NCI-H2081 treated with DMSO at 0.1 percent for 48 hours (cell line): ENCODE results near the gene CD40.

Experiments
- DNase-seq: peaks from one replicate; lab custom pipeline; 2025; lab: John Stamatoyannopoulos, UW

The CD40 gene

GRCh38 chr20:46173652-46174468 is 55.7 kb downstream of the CD40 start:
- DNase-seq, result no peak

DNA sequence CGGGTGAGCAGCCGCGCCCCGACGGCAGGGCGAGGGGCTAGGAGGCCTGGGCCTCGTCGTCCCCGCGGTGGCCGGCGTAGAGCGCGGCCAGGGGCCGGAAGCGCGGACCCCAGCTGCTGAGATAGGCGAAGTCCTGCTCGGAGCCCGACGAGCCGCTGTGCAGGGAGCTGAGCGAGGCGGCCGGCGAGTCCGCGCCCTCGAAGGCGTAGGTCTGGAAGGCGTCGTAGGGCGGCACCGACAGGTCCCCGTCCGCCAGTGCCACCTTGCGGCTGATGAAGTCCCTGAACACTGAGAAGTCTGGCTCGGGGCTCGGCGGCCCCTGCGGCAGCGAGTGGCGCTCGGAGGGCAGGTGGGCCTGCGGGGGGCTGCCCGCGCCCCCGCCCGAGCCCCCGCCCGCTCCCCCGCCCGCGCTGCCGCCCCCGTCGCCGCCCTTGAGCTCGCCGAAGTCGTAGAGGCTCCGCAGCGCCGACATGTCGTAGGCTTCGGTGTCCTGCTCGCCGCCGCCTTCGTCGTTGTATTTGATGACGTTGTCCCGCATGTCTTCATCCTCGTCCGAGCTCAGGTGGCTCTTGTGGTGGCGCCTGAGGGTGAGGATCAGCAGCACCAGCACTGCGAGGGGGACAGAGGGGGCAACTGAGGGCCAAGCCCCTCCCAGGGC is 56.5 kb downstream of the CD40 start:
- no peak for DNase-seq

DNA sequence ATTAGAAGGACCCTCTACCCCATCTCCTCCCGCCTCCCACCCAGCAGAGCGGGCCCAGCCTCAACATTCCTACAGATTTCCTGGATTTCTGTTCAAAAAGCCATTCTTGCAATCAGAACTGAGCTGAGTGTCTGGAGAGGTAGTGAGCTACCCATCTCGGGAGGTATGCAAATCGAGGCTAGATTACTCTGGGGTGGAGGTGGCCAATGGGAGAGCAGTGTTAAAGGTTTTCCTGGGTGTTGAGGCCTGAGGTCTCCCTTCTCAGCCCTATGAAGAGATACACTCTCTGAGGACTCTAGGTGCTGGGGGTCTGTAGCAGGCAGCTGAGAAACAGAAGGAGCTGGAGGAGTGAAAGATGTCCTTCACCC is 57.0 kb downstream of the CD40 start:
- DNase-seq, result no peak

DNA sequence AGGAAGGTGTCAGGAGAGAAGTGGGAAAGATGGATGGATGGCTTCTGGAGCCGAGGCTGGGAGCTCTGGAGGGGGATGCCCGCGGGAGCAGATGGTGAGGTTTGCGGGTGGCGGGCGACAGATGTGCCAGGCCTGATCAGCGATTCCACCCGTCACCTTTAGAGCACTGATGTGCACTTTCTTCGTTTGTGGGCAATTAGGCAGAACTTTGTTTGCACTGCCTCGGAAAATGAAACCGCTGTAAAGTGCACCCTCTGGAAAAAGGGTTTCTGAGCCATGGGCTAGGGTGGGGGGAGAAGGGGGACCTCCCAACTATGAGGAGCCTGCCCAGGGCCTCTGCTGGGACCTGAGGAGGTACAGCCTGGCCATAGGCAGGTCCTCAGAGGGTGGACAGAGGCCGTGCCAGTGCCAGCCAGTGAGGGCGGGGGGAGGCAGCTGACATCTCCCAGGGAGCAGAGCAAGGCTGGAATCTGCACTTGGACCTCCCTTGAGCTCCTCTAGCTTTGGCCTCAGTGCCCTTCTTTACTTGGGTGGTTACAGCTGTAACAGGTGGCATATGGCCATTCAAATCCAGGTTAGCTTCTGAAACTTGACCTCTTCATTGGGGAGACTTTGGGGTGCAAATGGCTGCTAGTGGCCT is 58.7 kb downstream of the CD40 start:
- DNase-seq, result no peak

DNA sequence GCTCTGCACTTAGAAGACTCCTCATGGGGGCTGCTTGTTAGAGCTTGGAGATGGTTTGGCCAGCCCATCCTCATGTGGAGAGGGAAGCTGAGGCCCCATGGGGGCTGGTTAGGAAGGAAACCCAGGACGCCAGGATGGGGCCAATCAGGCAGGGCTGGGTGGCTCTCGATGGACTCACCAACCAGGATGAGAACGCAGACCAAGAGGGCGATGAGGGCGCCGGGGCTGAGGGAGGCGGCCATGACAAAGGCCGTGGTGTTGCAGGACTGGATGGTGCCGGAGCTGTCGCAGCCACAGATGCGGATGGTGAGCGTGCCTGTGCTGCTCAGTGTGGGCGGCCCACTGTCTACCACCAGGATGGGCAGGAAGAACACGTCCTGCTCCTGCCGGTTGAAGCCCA is 59.7 kb downstream of the CD40 start:
- no peak for DNase-seq

DNA sequence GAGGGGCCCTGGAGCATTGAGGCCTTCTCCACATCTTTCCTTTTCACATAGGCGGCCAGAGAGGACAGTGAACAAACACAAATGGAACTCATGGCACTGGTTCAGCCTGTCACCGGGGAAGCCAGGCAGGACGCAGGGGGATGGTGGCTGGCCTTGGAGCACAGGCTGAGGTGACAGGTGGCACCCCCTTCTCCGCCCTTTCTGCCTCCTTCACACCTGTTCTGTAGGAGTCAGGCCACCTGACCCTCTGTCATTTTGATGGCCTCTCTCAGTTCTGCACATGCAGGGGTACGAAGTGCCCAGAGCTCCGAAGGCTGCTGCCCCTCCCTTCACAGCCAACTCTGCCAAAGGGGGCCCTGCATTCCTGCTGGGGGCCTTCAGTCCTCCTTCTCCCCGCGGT is 60.8 kb downstream of the CD40 start:
- DNase-seq, result no peak
